SKM-1 (cell line): Measurements from ENCODE around the gene GSTA4.

Experiments used
- DNase-seq: peaks from one replicate; lab custom pipeline; 2025; ENCODE audit not compliant: unreplicated experiment; lab: John Stamatoyannopoulos, UW

Gene GSTA4, protein sequence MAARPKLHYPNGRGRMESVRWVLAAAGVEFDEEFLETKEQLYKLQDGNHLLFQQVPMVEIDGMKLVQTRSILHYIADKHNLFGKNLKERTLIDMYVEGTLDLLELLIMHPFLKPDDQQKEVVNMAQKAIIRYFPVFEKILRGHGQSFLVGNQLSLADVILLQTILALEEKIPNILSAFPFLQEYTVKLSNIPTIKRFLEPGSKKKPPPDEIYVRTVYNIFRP

DNA sequence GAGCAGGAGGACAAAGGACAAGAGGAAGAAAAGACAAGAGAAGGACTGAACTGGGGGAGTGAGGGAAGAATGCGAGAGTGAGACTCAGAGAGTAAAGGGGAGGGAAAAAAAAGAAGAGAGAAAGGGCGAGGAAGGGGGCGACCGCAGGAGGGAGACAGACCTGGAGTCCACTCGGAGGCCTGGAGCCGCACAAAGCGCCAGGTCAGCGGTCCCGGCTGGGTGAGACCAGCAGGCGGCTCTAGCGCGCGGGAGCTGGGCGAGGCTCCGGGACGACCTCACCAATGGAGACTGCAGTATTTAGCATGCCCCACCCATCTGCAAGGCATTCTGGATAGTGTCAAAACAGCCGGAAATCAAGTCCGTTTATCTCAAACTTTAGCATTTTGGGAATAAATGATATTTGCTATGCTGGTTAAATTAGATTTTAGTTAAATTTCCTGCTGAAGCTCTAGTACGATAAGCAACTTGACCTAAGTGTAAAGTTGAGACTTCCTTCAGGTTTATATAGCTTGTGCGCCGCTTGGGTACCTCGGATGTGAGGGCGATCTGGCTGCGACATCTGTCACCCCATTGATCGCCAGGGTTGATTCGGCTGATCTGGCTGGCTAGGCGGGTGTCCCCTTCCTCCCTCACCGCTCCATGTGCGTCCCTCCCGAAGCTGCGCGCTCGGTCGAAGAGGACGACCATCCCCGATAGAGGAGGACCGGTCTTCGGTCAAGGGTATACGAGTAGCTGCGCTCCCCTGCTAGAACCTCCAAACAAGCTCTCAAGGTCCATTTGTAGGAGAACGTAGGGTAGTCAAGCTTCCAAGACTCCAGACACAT is at the start of gene GSTA4:
Gene GSTA4 (minus strand): TSS at position 196 of the 824 bp plus-strand sequence. CDS start 1,041 bp downstream, outside the sequence.
- peak; percentile 85 for DNase-seq

DNA sequence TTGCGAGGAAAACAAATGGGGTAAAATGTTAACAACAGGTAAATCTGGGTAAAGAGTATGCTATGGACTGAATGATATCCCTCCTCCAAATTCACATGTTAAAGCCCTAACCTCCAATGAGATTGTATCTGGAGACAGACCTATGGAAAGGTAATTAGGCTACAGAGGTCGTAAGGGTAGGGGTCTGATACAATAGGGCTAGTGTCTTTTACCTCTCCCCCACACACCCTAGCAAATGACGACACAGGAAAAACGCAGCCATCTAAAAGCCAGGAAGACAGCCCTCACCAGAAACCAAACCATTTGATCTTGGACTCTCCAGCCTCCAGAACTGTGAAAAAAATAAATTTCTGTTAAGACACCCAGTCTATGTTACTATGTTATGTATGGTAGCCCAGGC is 49.5 kb upstream of the GSTA4 start:
- DNase-seq = no peak

DNA sequence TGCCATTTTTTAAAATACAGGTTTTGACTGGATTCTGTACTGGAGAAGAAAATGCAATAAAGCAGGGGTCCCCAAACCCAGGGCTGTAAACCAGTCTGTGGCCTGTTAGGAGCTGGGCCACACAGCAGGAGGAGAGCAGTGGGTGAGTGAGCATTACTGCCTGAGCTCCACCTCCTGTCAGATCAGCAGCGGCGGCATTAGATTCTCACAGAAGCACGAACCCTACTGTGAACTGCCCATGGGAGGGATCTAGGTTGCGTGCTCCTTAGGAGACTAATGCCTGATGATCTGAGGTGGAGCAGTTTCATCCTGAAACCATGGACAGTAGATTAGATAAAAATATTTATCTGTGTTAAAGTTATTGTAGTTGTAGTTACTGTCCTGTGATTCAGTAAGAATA is 49.0 kb upstream of the GSTA4 start:
- no peak for DNase-seq

DNA sequence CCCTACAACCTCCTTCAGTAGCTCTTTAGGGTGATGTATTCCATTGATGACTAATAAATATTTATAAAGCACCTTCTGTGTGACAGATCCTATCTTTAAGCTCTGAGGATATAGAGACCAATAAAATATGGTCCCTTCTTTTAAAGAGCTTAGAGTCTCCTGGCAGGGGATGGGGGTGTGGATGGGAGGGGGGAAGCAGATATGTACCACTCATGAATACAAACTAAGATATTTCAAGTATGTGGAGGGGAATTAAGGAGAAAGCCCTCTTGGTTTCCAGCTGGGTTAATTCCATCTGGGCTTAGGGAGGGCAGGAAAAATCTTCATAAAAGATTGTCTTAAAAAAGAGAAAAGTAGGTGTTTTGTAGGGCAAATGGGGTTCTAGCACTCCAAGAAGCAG is 48.5 kb upstream of the GSTA4 start:
- DNase-seq = no peak

DNA sequence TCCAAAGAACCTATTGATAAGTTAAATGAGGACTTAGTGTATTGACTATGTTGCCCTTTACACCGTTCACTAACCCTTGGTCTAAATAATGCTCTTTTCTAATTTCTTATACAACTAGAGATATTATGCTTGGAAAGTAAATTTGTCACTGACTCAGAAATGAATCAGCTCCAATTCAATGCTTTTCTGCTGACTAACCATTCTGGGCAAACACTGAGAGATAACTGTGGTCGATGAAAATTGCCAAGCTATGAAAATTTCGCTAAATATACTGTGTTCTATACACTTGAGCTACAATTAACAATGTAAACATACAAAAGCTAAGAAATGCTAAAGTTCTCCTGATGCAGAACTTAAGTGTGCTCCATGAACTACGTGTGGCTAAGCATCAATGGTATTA is 47.0 kb upstream of the GSTA4 start:
- no peak for DNase-seq

DNA sequence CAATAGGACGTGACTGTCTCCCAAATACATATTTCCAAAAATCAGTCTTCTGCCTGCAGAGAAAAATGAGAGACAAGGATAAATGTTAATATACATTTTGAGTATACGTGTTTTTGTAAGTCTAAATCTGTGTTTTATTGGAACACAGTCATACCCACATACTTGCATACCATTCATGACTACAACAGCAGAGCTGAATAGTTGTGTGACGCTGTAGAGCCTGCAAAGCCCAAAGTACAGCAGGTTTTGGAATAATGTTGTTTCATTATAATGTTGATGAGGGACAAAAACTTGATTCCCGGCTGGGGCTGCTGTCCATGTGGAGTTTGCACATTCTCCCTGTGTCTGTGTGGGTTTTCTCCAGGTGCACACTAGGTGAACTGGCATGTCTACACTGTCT is 46.3 kb upstream of the GSTA4 start:
- no peak for DNase-seq

DNA sequence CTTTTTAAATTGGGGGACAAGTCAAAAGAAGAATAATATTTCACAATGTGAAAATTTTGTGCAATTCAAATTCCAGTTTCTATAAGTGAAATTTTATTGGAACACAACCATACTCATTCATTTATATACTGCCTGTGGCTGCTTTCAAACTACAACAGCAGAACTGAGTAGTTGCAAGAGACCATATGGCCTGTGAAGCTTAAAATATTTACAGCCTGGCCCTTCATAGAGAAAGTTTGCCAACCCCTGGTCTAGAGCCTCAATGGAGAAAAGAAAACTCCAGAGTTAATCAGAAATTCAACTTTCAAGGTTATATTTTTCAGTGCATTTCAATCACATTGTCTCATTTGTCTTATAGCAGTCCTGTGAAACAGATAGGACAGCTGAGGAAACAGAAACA is 43.5 kb upstream of the GSTA4 start:
- DNase-seq = no peak

DNA sequence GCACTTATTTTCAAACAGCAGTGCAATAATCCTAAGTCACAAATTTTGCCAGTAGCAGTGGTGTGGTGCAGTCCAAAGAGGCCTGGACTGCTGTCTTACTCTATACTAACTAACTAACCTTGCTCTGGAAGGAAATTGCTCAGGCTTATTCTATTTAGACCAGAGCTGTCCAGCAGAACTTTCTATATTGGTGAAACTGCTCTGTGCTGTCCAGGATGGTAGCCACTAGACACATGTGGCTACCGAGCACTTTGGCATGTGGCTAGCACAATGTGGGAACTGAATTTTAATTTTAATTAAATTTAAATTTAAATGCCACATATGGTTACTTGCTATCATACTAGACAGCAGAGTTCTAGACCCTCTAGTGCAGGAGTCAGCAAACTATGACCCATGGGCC is 43.1 kb upstream of the GSTA4 start:
- no peak for DNase-seq

DNA sequence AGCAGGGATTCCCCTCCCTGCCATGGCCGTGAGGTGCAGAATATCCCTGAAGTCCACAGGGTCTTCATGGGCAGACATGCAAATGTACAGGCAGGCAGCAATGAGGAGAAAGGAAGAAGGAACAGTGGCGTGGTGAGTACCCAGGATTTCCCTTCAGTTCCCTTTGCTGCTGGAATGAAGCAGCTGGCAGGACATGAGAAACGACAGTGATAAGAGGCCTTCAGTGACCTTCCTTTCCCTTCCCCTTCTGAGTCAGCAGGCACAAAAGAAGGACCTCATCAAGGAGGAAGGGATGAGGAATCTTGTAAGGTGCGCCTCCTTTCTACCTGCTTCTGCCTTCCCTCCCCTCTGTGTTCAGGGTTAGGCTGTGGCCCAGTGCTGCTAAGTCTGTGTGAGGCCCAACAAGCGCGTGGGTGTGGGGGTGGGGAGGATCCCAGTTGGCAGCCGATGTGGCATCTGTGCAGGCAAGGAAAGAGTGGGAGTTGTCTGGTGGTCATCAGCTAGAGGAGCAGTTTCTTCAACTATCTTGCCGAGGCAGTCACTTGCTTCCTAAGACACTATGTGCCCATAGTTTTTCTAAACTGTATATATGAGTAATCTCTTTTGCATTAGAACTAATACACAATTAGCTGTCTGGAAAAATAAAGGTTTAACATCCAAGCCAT is 40.6 kb upstream of the GSTA4 start:
- no peak for DNase-seq

DNA sequence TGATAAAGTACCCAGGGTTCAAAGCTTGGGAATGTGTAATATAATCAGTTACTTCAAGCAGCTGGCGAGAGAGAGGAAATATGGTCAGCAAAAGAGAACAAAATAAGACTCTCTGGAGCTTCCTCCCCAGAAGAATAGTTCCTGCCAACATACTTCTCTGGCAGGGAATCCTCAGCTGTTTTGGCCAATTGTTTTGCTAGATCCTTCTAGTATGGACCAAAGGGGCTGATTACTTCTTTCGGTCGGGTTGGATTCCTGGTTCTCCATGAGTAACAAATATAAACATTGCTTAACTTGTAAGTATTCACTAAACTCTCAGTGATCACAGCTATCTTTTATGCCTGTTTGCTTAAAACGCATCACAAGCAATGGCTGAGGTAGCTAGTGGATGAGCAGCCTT is 38.7 kb upstream of the GSTA4 start:
- DNase-seq = no peak

DNA sequence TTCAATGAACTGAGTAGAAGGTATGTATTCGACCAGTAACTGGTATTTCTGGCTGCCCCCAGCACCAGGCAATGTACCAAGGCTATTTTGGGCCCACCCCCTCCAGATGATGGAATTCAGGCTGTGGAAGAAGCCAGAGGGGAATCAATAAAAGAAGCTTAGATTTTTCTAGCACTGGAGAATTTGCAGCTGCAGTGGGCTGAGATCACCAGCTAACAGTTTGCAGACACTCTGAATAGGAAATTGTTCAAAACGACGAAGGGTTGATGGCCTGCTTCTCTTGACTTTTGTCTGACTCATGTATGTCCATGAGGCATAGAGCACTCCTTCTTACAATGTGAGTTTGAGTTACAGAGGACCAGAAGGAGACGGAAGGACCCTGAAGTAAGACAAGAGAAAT is 37.8 kb upstream of the GSTA4 start:
- DNase-seq = no peak

DNA sequence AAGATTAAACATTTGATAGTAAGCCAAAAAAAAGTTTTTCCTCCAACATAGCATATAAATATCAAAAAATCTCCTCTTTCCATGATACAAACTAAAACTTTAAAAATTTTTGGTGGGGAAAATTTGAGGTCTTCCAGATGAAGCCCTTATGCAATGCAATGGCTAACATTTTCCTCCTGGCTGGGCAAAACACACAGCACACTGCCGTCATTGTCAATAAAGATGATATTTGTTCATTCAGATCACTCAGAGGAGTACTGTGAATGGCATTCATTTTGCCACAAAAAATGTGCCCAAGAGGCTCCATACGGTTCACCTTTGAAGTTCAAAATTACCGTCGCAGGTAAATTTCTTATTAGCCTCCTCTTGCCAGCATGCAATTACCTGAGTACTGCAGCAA is 36.2 kb upstream of the GSTA4 start:
- no peak for DNase-seq

DNA sequence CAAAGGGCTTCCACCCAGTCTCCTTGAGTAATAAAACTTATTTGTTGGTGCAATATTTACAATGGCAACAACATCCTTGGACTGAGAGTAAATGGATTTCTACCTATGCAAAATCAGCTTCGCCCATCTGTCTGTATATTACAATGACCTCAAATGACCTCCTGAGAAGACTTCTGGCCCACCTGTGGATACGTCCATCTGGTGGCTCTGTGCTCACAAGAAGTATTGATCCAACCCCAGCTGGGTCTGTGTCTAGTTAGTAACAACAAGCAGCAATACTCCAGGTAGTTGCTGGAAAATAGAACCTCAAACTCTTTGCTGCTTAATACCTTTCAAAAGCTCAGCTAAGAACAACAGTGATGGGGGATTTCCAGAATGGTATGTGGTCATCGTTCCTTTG is 34.7 kb upstream of the GSTA4 start:
- no peak for DNase-seq

DNA sequence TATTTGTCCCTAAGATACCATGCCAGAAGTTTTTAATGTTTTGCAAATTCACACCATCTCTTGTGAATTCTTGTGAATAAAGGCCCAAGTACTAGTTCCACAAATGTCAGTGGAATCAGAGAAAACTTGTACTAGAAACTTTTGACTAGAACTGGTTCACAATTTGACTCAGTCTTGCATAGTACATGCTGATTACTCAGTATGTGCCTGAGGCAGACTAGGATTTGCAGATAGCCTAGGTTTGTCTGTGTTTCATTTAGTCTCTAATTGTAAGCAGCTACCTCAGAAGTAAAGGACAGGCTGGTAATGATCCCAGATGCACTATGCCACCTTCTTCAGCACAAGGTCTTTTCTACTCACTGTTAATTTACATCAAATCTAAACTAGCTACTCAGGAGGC is 34.2 kb upstream of the GSTA4 start:
- no peak for DNase-seq

DNA sequence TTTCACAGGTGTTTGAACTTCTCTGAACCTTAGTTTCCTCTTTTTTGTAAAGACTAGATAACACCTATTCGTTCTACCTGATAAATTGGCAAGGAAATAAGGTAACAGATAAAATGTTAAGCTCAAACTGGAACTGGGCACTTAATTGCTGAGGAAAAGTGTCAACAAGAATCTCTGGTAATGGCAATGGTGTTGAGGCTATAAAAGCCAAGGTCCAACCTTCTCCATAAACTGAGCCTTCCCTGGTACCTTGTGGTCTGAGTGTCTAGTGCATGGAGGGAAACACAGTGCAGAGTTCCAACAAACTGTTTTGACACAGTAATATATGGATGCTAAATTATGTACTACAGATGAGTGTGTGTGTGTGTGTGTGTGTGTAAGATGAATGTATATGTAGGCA is 33.4 kb upstream of the GSTA4 start:
- DNase-seq = no peak

DNA sequence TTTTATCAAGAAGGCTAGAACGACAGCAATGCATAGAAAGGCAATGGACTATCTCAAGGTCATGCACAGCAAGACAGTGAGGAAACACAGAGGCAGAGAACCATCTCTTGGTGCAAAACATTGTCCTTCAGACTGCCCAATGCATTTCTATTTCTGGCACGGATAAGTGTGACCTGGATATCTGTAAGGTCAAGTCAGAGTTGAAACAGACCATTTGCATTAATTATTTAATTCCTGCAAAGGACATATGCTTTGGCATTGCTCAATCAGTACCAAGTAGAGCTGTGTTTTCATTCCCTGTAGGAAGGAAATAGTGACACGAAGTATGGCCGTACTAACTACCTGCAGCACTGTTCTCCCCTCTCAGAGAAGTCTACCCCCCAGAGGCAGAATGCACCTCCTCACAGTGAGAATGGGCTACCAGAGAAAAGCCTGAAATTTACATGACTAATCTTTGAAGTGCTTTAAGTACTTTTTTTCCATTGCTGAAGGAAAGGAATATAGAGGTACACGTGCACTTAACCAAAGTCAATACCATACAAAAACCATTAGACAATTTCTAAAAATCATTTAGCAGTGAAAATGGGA is 32.1 kb upstream of the GSTA4 start:
- DNase-seq = no peak

DNA sequence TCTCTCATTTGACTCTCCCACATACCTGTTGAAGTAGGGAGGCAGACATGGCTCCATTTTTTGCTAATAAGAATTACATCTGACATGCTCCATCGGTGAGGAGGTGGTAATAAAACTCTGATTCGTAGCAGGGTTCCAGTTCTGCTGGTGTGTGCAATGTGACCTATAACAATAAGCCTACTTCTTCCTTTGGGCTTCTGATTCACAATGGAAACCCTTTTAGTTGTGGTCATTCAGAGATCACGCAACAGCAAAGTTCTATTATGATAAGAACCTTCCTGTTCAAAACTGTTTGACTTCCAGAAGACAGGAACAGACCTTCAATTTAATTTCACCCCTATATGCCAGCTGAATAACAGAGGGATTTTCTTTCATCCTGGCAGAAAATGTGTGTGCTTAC is 31.4 kb upstream of the GSTA4 start:
- DNase-seq = no peak

DNA sequence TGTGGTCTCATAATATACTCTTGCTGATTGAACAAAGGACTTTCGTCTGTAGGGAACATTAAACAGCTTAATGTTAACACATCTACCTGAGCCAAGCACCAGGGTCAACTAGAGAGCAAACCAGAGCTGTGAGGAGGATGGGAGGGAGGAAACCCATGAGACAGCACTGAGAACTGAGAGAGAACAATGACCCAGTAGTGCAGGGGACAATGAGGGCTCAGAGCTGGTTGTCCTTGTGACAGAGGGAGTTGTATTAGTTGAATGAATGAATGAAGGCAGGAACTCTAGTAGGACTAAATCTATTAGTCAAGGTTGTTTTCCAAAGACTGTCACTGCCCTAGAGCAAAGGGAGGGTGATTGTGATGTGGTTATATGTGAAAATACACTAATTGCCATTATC is 28.2 kb upstream of the GSTA4 start:
- no peak for DNase-seq

DNA sequence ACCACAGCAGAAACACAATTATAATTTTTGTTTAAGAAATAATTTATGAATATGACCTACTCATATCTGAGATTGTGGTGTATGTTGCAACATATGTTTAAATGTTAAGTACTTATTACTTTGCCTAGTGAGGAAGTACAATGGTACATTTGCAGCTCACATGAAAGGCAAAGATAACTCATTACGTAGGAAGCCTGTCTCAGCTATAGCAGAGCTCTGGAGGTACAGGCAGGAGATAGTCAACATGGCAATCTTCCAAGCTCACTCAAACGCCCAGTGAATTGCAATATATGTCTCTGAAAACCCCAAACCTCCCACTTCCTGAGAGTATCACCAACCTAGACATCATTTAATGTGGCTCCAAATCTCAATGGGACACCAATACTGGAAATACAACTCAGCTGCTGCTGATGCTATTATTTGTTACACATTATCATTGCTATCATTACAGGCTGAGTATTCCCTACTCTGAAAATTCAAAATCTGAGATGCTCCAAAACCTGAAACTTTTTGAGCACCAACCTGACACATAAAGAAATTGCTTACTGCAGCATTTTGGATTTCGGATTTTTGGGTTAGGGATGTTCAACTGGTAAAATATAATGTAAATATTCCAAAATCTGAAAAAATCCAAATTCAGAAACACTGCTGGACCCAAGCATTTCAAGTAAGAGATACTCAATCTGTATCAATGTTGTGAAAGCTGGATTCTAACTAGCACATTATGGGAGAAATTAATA is 25.1 kb upstream of the GSTA4 start:
- no peak for DNase-seq

DNA sequence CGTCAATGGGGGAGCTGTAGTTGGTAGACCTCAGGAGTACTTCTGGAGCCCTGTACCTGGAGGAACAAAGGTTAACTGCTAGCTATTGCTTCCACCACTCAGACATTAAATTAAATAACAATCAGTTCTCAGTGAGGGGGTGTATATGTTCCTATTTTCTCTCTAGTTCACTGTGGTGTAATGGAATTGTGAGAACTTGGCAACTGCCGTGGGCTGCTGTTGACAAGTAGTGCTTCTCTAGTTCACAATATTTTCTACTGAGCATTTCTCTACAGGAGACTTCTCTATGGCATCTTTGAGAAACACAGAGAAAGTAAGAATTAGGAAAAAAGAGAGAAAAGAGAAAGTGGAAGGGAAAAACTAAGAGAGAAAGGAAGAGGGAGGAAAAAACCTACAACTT is 23.4 kb upstream of the GSTA4 start:
- no peak for DNase-seq

DNA sequence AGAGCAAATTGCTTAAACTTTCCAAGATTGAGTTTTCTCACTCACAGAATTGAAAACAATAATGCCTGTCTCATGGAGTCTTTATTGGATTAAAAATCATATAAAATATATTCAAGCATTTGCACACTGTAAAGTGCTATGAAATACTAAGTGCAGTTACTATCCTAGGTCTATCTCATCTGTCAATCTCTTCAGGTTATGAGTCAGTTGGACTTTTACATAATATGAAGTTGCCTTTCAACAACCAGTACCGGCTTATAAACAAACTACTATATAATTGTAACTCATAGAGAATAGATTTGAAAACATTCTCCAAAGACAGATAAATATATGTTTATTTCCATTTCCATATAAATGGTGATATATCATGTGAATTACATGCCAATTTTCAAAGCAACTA is 20.4 kb upstream of the GSTA4 start:
- no peak for DNase-seq
